Skin epidermis (tissue), 12 donors: ENCODE measurements around the gene ULK3.
A peak's percentile ranks its signal among the peaks of the same experiment; 100 is the strongest.

Source experiments
- H3K27ac ChIP-seq, 21 experiments: fragments of 200-600 bp; sonication (generic) in 11 of 21; one replicate each; pipeline ENCODE4 v1.5.0; 2020; ENCODE audit warnings: mild to moderate bottlenecking in 3 of 21, inconsistent platforms in 2 of 21, moderate library complexity in 2 of 21
- H3K4me3 ChIP-seq, 7 experiments: fragments of 200-600 bp; sonication (generic) in 2 of 7; one replicate each; pipeline ENCODE4 v1.5.0; 2020; ENCODE audit warnings: inconsistent platforms in 2 of 7, mild to moderate bottlenecking in 2 of 7, moderate library complexity in 1 of 7

Gene ULK3

DNA sequence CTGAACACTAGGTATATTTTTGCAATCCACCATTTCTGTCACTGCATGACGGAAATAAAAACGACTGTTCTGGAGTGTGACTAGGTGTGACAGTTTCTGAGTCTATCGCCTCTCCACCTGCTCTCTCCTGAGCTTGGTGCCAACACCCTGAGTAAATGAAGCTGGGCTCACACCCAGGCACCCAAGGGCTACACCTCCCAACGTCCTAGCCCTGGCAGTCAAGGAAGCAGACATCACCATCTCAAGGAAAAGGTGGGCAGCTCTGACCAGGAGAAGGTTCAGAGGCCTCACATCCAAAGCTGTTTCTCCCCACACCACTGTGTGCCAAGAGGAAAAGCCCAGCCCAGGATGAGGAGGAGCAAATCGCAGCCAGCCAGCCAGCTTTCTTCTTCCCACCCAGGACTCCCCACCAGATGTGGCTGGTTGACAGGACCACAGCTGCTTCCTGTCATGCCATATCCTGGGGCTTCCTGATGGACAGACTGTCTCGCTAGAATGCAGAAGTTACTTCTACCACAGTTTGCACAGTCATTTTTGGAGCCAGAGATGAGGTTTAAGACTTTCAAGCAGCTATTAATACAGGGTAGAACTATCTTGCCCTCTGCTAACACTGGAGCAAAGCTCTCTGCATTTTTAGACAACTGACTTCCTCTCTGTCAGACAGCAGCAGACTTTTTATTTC, 26.9 kb upstream of the ULK3 start:
- Histone ChIP-seq H3K27ac (peak overlapping the region in 20 of 21 experiments; percentile 7 to 98 (median 72)), H3K4me3 (no peak overlapping the region)

DNA sequence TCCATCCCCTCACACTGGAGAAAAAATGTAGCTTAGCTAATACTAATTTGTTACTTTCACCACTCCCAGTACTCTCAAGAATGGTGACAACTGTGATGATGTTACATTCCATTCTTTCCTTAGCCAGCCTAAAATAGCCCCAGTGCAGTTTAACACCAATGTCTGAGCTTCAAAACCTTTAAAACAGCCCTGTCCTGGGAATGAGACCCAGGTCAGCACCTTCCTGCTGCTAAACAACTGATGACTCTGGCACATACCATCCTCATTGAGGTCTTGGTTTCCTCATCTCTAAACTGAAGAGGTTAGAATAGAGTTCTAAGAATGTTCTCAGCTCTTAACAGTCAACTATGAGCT, 26.4 kb upstream of the ULK3 start:
- Histone ChIP-seq H3K27ac (peak overlapping the region in 19 of 21 experiments; percentile 27 to 98 (median 74)), H3K4me3 (no peak overlapping the region)

DNA sequence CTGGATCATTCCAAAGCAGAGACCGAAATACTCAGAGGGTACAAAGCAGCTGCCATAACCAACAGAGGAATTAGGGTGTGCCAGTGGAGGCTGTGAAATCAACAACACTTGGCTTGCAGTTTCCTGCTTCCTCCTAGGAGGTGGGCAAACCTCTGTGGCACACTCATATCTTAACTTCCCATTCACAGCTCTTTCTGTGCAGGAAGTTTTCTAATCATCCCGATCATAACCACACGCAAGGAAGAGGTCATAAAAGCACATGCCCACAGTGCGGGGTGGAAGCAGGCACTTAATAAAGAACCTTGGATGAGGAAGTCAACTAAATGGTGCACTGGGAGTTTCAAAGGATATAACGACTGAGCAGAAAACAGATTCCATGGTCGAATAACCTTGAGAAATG, 25.1 kb upstream of the ULK3 start:
- H3K4me3 ChIP-seq: no peak overlapping the region
- H3K27ac ChIP-seq: peak overlapping the region in 20 of 21 experiments; percentile 25 to 98 (median 72)

DNA sequence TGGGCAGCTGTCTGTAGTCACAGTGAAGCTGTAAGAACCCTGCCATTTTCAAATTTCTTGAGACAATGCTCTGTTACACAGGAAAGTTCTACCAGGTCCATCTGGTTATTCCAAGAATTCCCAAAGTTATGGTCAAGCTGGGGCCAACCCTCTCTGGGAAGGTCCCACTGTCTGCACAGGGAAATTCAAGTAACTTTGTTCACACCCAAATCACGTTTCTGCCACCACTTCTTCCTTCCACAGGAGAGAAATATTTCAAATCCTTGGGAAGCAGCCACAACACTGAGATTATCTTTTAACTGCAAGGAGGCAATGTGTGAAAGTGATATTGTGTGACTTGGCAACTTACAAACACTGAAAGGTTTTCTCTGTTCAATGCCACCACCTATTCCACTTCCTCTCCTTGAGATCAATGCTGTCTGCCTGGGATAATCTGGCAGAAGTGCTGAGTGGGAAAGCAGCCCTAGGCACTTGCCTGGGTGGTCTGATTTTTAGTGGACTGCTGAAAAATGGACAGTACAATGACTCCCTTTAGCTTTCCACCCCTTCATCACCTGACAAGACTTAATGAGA, 24.6 kb upstream of the ULK3 start:
- Histone ChIP-seq H3K27ac (peak overlapping the region in 19 of 21 experiments; percentile 27 to 98 (median 74)), H3K4me3 (no peak overlapping the region)

DNA sequence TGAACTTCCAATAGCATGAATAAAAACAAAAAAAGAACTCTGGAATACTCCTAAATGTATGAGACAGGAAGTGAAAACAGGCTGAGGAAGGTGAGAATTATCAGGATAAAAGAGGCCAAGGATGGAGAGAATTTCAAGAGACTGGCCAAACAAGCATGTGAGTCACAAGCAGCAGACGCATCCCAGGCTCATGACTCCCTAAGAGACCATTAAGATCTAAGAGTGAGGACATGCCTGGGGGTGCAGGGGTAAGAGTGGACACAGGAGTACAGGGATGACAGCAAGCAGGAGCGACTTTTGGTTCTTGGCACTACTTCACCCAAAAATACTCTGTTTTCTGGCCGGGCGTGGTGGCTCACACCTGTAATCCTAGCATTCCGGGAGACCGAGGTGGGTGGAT, 23.1 kb upstream of the ULK3 start:
- peak overlapping the region in 17 of 21 experiments; percentile 11 to 98 (median 61) for H3K27ac ChIP-seq
- no peak overlapping the region for H3K4me3 ChIP-seq

DNA sequence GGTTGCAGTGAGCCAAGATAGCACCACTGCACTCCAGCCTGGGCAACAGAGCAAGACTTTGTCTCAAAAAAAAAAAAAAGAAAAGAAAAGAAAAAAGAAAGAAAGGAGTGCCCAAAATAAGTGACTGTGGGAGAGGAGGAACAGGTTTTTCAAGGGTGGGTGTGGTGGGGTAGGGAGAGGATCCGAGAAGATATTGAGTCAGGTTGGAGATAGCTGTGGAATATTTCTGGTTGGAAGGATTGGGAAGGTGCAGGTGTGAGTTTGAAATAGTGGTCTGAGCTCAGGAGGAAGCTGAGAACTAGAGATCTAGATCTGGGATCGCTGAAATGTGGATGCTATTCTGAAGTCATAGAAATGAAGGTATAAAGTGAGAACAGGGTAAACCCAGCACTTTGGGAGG, 22.4 kb upstream of the ULK3 start:
- Histone ChIP-seq H3K4me3 (no peak overlapping the region), H3K27ac (peak overlapping the region in 15 of 21 experiments; percentile 11 to 98 (median 58))

DNA sequence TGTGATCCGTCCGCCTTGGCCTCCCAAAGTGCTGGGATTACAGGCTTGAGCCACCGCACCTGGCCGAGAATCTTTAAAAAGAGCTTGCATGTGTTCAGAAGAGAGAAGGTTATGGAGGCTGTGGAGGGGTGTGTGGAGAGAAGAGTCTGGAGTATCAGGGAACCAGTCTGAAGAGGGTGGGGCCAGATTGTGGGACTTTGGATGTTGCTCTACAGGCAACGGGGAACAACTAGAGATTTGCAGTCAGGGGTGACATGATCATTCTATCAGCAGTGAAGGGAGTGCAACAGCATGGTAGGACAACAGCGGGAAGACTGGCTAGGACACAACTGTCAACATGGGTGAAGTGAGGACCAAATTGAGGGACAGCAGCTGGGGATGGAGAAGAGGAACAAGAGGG, 21.3 kb upstream of the ULK3 start:
- H3K27ac ChIP-seq: peak overlapping the region in 11 of 21 experiments; percentile 1 to 98 (median 47)
- H3K4me3 ChIP-seq: no peak overlapping the region

DNA sequence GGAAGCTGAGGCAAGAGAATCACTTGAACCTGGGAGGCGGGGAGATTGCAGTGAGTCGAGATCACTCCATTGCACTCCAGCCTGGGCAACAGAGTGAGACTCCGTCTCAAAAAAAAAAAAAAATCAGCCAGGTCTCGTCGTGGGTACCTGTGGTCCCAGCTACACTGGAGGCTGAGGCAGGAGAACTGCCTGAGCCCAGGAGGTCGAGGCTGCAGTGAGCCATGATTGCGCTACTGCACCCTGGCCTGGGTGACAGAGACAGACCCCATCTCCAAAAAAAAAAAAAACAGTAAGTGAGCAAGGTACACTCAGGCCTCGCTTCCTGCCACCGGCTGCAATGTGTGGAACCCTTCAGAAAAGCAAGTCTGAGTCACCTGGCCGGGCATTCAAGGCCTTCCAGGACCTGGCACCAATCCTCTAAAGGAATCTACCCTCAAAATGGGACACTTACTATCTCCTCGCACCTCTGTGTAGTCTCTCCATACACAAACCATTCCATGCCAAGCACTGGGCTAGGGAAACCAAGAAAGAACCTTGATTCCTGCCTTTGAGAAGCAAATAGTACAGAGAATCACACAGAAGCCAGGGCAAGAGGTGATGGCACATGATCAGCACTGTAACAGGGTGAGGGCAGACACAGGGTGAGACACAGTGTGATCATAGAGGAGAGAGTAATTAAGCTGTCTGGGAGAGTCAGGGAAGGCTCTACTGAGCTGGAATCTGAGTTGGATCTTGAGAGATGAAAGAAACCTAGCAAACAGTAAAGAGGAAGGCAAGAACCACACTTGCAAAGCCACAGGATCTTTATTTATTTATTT, 20.5 kb upstream of the ULK3 start:
- Histone ChIP-seq H3K27ac (peak overlapping the region in 14 of 21 experiments; percentile 1 to 98 (median 46)), H3K4me3 (no peak overlapping the region)

DNA sequence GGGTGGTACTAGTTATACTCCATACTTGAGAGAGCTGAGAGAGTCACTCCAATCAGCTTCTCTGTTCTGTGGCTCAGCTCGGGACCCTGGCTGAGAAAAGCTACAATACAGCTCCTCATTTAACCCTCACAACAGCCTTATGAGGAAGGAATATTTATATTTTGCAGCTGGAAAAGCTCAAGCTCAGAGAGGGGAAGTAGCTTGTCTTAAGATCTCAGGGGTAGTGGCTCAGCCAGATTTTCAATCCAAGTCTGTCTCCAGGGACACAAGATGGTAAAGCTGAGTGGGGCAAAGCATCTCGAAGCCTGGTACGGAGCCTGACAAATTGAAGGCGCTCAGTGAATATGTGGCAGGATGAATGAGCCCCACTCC, 15.4 kb upstream of the ULK3 start:
- no peak overlapping the region for H3K4me3 ChIP-seq
- peak overlapping the region in 7 of 21 experiments; percentile 18 to 68 (median 44) for H3K27ac ChIP-seq

DNA sequence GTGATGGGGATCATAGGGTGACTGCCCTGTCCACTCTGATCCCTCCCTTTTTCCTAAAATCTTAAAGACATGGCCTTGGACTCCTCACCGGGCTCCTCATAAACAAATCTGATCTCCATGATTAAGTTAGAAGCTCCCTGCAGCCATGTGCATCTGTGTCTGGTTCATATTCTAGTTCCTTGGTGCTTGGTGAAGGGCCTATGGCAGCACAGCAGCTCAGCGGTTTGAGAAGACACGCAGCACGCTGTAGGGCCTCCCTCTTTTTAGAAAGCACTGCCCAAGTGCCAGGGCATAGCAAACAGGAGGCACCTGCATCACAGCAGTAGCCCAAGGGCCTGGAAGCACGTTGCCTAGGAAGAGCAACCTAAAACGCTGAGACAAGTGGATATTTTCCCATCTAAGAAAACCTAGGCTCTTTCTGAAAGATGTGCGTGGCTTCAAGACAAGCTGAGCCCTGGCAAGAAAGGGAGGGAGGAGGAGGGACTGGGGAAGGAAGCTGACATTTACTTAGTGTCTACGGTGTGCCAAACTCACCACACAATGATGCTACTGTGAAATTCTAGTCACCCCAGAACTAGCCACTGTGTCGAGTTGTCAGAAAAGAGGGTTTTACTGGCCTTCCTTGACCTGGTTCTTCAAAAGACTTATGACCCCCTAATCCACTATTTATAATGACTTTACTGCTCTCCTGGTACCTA, 14.9 kb upstream of the ULK3 start:
- Histone ChIP-seq H3K27ac (peak overlapping the region in 12 of 21 experiments; percentile 0 to 68 (median 36)), H3K4me3 (no peak overlapping the region)

DNA sequence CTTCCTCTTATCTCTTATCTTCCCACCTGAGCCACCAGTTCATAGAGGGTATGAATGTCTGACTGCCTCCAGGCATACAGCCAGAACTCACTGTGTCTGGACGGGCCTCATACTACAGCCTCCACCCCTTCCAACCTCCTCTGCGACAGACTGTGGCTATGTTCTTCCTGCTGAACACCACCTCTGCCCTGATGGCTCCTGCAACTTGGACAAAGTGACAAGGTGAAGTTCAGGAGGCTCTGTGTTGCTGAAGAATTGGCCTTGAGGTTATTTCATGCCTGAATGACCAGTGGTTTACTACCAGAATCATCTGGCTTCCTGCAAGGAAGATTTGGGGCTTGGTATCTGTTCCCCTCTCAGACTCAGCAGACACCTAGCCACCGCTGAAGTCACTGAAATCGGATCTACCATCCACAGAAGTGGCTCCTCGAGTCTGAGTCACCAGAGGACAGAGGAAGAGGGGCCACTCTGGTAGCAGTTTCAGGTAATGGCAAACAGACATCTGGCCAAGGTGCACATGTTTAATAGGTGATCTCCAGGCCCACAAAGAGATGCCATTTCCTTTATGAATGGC, 14.2 kb upstream of the ULK3 start:
- H3K4me3 ChIP-seq: no peak overlapping the region
- H3K27ac ChIP-seq: peak overlapping the region in 10 of 21 experiments; percentile 0 to 68 (median 31)

DNA sequence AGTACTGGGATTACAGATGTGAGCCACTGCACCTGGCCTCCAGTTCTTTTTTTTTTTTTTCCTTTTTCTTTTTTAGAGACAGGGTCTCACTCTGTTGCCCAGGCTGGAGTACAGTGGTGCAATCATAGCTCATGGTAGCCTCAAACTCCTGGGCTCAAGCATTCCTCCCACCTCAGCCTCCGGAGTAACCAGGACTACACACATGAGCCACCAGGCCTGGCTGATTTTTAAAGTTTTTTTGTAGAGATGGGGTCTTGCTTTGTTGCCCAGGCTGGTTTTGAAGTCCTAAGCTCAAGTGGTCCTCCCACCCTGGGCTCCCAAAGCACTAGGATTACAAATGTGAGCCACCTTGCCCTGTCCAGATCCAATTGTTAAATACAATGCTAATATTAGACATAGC, 13.6 kb upstream of the ULK3 start:
- Histone ChIP-seq H3K4me3 (no peak overlapping the region), H3K27ac (peak overlapping the region in 7 of 21 experiments; percentile 0 to 68 (median 31))

DNA sequence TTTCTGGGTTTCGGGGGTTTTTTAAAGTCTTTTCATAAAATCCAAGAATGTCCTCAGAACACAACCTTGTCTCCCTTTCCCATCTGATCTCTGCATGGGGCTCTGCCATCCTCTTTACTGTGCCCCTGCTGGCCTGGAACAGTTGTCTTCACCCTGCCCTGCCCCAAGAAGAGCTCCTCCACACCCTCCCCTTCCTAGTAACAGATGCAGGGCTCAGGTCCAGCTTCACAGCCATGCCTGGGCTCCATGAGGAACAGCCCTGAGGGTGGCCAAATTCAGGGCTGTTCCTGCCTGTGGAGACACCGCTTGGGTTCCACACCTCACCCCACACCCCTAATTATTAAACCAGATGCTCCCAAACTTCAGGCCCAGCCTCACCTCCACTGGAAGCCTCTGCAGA, 12.9 kb upstream of the ULK3 start:
- peak overlapping the region in 2 of 21 experiments; percentile 45 to 55 for H3K27ac ChIP-seq
- no peak overlapping the region for H3K4me3 ChIP-seq

DNA sequence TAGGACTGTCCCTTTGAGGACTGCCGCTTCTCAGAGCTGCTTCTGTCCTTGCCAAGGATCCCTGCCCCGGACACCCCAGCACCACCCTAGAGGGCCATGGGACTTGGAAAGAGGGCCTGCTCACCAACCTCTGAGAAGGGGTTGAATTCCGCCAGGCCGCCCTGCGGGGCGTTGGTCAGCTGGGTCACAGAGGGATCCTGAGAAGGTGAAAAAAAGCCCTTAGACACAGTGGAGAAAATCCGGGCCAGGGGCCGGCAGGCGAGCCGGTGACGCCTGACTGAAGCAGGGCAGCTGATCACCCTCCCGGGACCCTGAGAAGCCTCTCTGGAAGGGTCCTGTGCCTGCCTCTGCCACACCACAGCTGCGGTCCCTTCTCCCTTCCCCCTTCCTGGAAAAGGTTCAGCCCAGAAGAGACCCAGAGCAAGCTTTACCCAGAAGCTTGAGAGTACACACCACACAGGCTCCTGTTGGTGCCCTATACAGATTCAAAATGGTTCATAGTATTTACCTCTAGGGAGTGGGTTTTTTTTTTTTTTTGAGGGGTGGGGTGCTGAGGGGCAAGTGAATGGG, 11.6 kb upstream of the ULK3 start:
- no peak overlapping the region for H3K4me3 ChIP-seq
- H3K27ac ChIP-seq: peak overlapping the region in 5 of 21 experiments; percentile 17 to 45 (median 30)

DNA sequence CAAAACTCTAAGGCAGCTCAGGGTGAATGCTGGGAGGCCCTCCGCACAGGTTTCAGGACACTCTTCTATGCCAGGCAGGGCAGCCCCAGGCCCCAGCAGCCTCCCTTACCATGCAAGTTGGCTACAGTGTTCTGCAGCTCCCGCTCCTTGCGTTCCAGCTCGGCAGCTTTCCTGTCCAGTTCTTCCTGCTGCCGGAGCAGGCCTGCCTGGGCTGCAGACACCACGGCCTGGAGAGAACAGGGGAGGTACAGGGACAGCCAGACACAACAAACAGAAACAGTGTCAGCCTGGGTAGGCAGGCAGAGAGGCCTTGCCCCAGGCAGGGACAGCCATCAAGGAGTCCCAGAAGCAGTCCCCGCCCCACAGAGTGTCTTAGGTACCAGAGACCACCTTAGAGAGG, 9.0 kb upstream of the ULK3 start:
- no peak overlapping the region for H3K4me3 ChIP-seq

DNA sequence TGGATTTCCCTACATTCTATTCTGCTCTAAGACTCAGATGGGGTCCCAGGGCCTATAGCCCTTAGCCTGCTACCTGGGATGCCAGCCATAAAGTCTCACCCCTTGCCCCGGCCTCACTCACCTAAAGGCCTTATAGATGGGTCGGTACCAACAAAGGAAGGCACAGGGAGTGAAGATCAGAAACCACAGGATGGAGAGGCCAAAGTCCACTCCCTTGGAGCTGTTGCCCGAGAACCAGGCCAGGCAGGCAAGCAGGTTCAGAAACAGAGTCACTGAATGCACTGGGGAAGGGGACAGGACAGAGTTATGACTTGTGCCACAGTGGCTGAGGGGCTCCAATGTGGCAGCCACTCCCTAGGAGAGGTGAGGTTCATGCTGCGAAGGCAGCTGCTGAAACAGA, 7.4 kb upstream of the ULK3 start:
- H3K4me3 ChIP-seq: no peak overlapping the region
- no peak overlapping the region for H3K27ac ChIP-seq

More for the DNA sequence above, 9.0 kb upstream of the ULK3 start:
- peak overlapping the region in 1 of 21 experiments; percentile 31 for H3K27ac ChIP-seq

DNA sequence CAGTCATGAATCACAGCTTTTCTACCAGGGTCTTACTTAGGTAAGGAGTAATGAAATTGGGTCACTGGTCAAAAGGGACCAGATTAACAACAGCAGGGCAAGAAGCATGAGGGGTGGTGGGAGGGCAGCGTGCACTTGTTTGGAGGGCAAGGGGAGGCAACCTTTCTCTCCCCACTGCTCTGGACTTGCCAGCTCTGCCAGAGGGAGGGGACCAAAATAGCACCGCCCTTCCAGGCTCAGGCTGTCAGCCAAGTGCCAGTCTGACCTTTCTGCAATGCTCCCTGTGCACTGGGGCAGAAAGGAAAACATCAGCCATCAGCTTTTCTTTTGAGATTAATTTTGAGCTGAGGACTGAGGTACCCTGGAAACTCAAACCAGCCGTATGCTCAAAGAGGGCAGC, 4.5 kb upstream of the ULK3 start:
- Histone ChIP-seq H3K4me3 (no peak overlapping the region), H3K27ac (no peak overlapping the region)

DNA sequence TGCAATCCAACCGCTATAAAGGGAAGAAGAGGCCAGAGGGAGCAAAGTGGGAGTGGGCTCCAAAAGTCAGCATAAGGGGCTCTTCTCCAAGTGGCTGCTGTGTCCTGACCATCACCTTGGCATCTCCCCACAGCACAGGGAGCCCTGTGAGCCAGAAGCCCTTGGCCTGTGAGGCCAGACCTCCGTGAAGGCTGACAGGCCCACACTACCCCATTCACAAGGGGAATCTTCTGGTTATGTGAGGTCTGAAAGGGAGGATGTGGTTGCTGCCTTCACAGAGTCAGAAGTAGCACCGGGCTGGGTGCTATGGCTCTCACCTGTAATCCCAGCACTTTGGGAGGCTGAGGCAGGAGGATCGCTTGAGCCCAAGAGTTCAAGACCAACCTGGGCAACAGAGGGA, 2.6 kb upstream of the ULK3 start:
- no peak overlapping the region for H3K4me3 ChIP-seq
- peak overlapping the region in 17 of 21 experiments; percentile 0 to 96 (median 89) for H3K27ac ChIP-seq

DNA sequence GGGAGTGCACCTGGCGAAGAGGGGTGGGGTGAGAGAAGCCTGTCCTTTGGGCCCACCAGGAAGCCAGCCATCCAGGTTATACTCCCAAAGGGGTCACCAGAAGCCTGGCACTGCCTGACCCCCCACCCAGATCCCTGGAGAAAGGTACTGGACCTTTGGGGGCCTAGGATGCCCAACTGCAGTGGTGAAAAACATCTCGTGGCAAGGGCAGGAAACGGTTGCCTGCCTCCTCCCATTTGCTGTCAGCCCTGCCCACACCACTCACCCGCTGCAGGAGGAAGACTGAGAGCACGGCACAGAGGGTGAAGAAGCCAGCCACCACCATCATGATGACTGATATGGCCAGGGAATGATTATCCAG, 2.2 kb upstream of the ULK3 start:
- peak overlapping the region in 19 of 21 experiments; percentile 22 to 96 (median 89) for H3K27ac ChIP-seq
- no peak overlapping the region for H3K4me3 ChIP-seq
